OCI-LY3 (cell line): Measurements from ENCODE around the gene SLC25A25.

Source experiments
- EZH2phosphoT487 ChIP-seq: fragments of 200-600 bp; shearing (Covaris generic); IDR thresholded peaks from 2 replicates; pipeline ENCODE4 v1.6.1; 2018; ENCODE audit warnings: antibody characterized with exemption, mixed run types, low read depth
- TF ChIP-seq, protein P1 (sequence below): fragments of 200-600, 300-600 bp; sonication (generic); IDR thresholded peaks from 2 replicates; pipeline ENCODE4 v1.5.1; 2014; ENCODE audit warnings: antibody characterized with exemption, low read length, low read depth

DNA sequence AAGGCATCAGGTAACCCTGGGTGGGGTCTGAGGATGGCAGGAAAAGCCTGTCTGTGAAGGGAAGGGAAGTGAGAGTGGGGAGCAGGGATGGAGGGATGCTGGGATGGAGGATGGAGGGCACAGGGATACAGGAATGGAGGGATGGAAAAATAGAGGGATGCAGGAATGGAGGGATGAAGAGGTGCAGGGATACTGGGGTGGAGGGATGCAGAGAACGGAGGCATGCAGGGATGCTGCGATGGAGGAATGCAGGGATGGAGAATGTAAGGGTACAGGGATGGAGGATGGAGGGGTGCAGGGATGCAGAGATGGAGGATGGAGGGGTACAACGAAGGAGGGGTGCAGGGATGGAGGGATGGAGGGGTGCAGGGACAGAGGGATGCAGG is 50.4 kb downstream of the SLC25A25 start:
- TF ChIP-seq, protein P1, sequence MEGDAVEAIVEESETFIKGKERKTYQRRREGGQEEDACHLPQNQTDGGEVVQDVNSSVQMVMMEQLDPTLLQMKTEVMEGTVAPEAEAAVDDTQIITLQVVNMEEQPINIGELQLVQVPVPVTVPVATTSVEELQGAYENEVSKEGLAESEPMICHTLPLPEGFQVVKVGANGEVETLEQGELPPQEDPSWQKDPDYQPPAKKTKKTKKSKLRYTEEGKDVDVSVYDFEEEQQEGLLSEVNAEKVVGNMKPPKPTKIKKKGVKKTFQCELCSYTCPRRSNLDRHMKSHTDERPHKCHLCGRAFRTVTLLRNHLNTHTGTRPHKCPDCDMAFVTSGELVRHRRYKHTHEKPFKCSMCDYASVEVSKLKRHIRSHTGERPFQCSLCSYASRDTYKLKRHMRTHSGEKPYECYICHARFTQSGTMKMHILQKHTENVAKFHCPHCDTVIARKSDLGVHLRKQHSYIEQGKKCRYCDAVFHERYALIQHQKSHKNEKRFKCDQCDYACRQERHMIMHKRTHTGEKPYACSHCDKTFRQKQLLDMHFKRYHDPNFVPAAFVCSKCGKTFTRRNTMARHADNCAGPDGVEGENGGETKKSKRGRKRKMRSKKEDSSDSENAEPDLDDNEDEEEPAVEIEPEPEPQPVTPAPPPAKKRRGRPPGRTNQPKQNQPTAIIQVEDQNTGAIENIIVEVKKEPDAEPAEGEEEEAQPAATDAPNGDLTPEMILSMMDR = no peak
- no peak for TF ChIP-seq EZH2phosphoT487
